Pancreas (tissue), 10 donors: ENCODE data around the gene FAM53B. TPM values are rescaled to one million over a fixed set of nuclear protein-coding genes. Genes with fewer than 3 reads are reported as not detected.

Experiments
- ATAC-seq, 4 donors: fragments of 200-7000 bp; cut with Tn5 transposase; one replicate each; pipeline versions ENCODE4 v1.8.0 to v1.9.1; 2020; ENCODE audit warnings: mild to moderate bottlenecking in 4 of 4, moderate library complexity in 4 of 4
- DNase-seq, 6 donors: peaks; one replicate each; pipeline ENCODE4 v3.0.0-alpha.2; 2020
- FAIRE-seq: peaks from 2 replicates; lab custom pipeline; 2012; peaks lifted over from hg19 to GRCh38; lab: Jason Lieb, UNC
- H3K27ac ChIP-seq, 4 donors: fragments of 200-600 bp; sonication (generic); 1 replicate in 3 of 4; 2 replicates in 1 of 4; pipeline versions ENCODE4 v1.5.0 to v1.8.0; 2020
- H3K27me3 ChIP-seq, 4 donors: fragments of 200-600 bp; one replicate each; pipeline ENCODE4 v1.8.0; 2021
- H3K36me3 ChIP-seq, 3 donors: fragments of 200-600 bp; sonication (generic) in 1 of 3; one replicate each; pipeline versions ENCODE4 v1.5.0 to v1.8.0; 2020 to 2021
- H3K4me1 ChIP-seq, 3 donors: fragments of 200-600 bp; one replicate each; pipeline ENCODE4 v1.8.0; 2021
- H3K4me3 ChIP-seq, 4 donors: fragments of 200-600 bp; sonication (generic) in 2 of 4; one replicate each; pipeline versions ENCODE4 v1.5.0 to v1.8.0; 2020 to 2021
- H3K9me3 ChIP-seq, 4 donors: fragments of 200-600 bp; one replicate each; pipeline ENCODE4 v1.8.0; 2021
- CTCF ChIP-seq, 4 donors: fragments of 200-600 bp; sonication (generic) in 3 of 4; IDR thresholded peaks; one replicate each; pipeline versions ENCODE4 v1.5.0 to v1.8.0; 2021; ENCODE audit warnings: antibody characterized with exemption in 4 of 4
- WGBS, 2 donors: extraction: QIAGEN DNeasy Blood & Tissue Kit; methylation state at CpG; one replicate each; pipeline ENCODE4 v1.1.7; 2013; 5-methylcytosine and 5-hydroxymethylcytosine counted together
- intact Hi-C, 3 donors: fragments of 100-400 bp; cut with DNase I; formaldehyde crosslinking; loops; one replicate each; pipeline versions ENCODE4 v1.11.1 to v1.14.2; 2022
- polyA plus RNA-seq, 2 donors: library from polyadenylated mRNA; stranded (reverse); fragments of 200-250 nt; gene quantifications; one replicate each; pipeline ENCODE4 v1.2.3, GENCODE V29; 2013
- total RNA-seq, 6 donors: library from RNA; stranded (reverse); fragmentation: NEBNext Ultra II Directional in 4 of 6; extraction: Animal tissue kit (Norgen Biotek cat#: 25700) in 4 of 6; gene quantifications; one replicate each; pipeline versions ENCODE4 v1.2.1 to v1.2.4, GENCODE V29; 2021 to 2023
- donor health status: healthy with polysubstance abuse.
- donor health status: DM: no; HTN: no; CAD: no; lungs with moderate emphysema.
- donor health status: DM: no; HTN: no; CAD: no.
- donor health status: control.
- donor health status: control.
- donor health status: Bipolar disorder and iron deficiency.
- donor health status: DM: yes; HTN: yes; CAD: no.
- donor health status: DM: no; HTN: no; CAD: no.
- donor health status: DM: no; HTN: no; CAD: no.
- donor health status: DM: yes; HTN: yes; CAD: no.

The FAM53B gene
- total and polyA plus RNA-seq, 8 donors: 5.3 to 16.4 (median 8.5) TPM

GRCh38 chr10:124640056-124640455 lies 104.1 kb downstream of the FAM53B start:
- no peaks in the 10 kb centered on the region for H3K4me1 ChIP-seq
- FAIRE-seq (no peak), DNase-seq (peak in 1 of 6 donors; percentile 32)

GRCh38 chr10:124639646-124640045 lies 104.5 kb downstream of the FAM53B start:
- FAIRE-seq: no peak
- Histone ChIP-seq H3K27ac (no peak overlapping the region), H3K9me3 (no peaks in the 10 kb centered on the region), H3K36me3 (no peaks in the 10 kb centered on the region), H3K4me3 (no peak overlapping the region), H3K4me1 (no peaks in the 10 kb centered on the region), H3K27me3 (no peaks in the 10 kb centered on the region)
- WGBS, 2 donors: 95 to 98% methylated on average over 6 of the region's 6 CpGs
- DNase-seq: peak in 1 of 6 donors; percentile 13
- no peak for ATAC-seq
- intact Hi-C loops: loop anchor here in 1 of 3 donors (5.0 kb wide), 1 partner anchor 93 kb away; no protein-coding TSS in a partner anchor
- no peak for TF ChIP-seq CTCF (IDR thresholded peaks at IDR 0.05)

More at GRCh38 chr10:124640056-124640455, 104.1 kb downstream of the FAM53B start:
- intact Hi-C loops: no loop called here
- no peak overlapping the region for H3K27ac ChIP-seq
- WGBS, 2 donors: 86 to 88% methylated on average over 7 of the region's 7 CpGs
- H3K27me3 ChIP-seq: no peaks in the 10 kb centered on the region
- H3K4me3 ChIP-seq: no peak overlapping the region
- no peak for TF ChIP-seq CTCF (IDR thresholded peaks at IDR 0.05)
- no peaks in the 10 kb centered on the region for H3K36me3 ChIP-seq
- H3K9me3 ChIP-seq: no peaks in the 10 kb centered on the region
- no peak for ATAC-seq

GRCh38 chr10:124639206-124639605 lies 105.0 kb downstream of the FAM53B start:
- no peaks in the 10 kb centered on the region for H3K36me3 ChIP-seq
- H3K27ac ChIP-seq: no peak overlapping the region
- no peaks in the 10 kb centered on the region for H3K4me1 ChIP-seq
- H3K4me3 ChIP-seq: no peak overlapping the region
- TF ChIP-seq CTCF (IDR thresholded peaks at IDR 0.05): no peak
- no peak for ATAC-seq
- FAIRE-seq: no peak
- no peaks in the 10 kb centered on the region for H3K9me3 ChIP-seq
- 90 to 91% methylated on average over 6 of the region's 6 CpGs for WGBS, 2 donors
- no peaks in the 10 kb centered on the region for H3K27me3 ChIP-seq
- intact Hi-C loops: loop anchor here in 1 of 3 donors (5.0 kb wide), 1 partner anchor 93 kb away; no protein-coding TSS in a partner anchor
- DNase-seq: peak in 1 of 6 donors; percentile 39

GRCh38 chr10:124637746-124638145 lies 106.4 kb downstream of the FAM53B start:
- peaks cover 0 to under 1% (median 0%) of the 10 kb centered on the region in 3 donors for H3K4me1 ChIP-seq
- no peak for FAIRE-seq
- intact Hi-C loops: loop anchor here in 1 of 3 donors (5.0 kb wide), 1 partner anchor 95 kb away; no protein-coding TSS in a partner anchor

More at GRCh38 chr10:124637746-124638145, 106.4 kb downstream of the FAM53B start:
- Histone ChIP-seq H3K36me3 (no peaks in the 10 kb centered on the region), H3K4me3 (no peak overlapping the region), H3K27ac (no peak overlapping the region), H3K27me3 (no peaks in the 10 kb centered on the region), H3K9me3 (no peaks in the 10 kb centered on the region)
- DNase-seq (peak in 1 of 6 donors; percentile 15), ATAC-seq (no peak)
- TF ChIP-seq CTCF (IDR thresholded peaks at IDR 0.05): no peak
- WGBS, 2 donors: 98 to 99% methylated on average over 8 of the region's 8 CpGs
